GM12864 (cell line): Measurements from ENCODE around the gene C14orf180.

Experiments used
- DNase-seq: peaks from one replicate; pipeline ENCODE4 v3.0.0-alpha.2; 2011; ENCODE audit warnings: low read depth
- H3K4me3 ChIP-seq: 2 replicates; pipeline ENCODE4 v1.5.1; 2011; ENCODE audit warnings: mild to moderate bottlenecking, low read depth, low read length, control low read depth
- TF ChIP-seq, protein P1 (sequence below): IDR thresholded peaks from 2 replicates; pipeline ENCODE4 v1.5.1; 2011; ENCODE audit warnings: low read depth, mild to moderate bottlenecking, moderate library complexity, low read length, control low read depth, inconsistent platforms; ENCODE audit errors: missing control alignments

C14orf180 gene

DNA sequence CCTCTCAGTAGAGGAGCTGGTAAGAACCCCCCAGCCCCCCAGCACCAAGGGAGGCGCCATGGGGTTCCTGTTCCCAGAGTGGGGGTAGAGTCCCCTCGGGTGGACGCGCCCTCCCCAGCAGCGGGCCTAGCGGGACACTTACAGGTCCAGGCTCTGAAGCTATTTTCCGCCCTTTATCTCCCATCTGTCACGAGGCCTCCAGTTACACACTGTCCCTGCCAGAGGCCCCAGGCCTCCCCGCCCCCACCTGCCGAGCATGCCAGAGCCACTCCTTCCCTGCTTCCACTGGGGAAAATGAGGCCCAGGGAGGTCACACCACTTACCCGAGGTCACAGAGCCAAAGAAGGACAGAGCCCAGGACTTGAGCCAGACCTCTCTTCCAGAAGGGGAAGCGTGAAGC lies 3.1 kb downstream of the C14orf180 start:
- no peak for DNase-seq
- TF ChIP-seq, protein P1, sequence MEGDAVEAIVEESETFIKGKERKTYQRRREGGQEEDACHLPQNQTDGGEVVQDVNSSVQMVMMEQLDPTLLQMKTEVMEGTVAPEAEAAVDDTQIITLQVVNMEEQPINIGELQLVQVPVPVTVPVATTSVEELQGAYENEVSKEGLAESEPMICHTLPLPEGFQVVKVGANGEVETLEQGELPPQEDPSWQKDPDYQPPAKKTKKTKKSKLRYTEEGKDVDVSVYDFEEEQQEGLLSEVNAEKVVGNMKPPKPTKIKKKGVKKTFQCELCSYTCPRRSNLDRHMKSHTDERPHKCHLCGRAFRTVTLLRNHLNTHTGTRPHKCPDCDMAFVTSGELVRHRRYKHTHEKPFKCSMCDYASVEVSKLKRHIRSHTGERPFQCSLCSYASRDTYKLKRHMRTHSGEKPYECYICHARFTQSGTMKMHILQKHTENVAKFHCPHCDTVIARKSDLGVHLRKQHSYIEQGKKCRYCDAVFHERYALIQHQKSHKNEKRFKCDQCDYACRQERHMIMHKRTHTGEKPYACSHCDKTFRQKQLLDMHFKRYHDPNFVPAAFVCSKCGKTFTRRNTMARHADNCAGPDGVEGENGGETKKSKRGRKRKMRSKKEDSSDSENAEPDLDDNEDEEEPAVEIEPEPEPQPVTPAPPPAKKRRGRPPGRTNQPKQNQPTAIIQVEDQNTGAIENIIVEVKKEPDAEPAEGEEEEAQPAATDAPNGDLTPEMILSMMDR = no peak
- H3K4me3 ChIP-seq = no peak overlapping the region

DNA sequence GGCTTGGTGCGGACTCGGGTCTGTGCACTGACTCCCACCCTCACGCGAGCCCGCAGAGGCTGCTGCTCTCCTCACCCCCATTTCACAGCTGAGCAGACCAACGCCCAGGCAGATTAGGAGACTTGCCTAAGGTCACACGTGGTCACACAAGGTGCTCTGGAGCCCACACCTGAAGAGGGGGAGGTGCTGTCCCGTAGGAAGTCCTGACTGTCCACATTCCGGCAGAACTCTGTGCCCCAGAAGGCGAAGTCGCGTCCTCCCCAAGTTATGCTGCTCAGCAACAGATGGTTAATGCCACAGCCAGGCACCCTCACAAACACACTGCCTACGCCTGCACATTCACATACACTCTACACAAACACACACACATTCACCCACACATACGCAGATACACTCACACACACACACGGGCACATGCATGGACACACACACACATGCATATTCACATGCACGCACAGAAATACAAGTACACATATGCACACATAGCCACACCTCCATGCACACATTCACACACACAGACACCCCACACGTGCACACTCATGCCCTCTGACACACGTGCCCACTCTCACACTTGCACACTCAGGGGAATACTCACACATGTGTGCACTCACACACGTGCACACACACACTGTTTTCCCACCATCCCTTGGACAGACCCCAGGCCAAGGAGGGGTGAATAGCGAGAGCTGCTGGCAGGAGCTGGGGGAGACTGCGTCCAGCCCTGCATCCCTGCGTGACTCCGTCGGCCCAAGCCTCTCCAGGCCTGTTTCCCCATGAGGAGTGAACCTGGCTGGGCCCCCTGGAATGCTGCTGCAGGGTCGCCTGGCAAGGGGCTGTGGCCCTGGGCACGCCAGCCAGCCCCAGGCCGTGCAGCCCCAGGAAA lies 4.1 kb downstream of the C14orf180 start:
- TF ChIP-seq, protein P1 = no peak
- DNase-seq = no peak

DNA sequence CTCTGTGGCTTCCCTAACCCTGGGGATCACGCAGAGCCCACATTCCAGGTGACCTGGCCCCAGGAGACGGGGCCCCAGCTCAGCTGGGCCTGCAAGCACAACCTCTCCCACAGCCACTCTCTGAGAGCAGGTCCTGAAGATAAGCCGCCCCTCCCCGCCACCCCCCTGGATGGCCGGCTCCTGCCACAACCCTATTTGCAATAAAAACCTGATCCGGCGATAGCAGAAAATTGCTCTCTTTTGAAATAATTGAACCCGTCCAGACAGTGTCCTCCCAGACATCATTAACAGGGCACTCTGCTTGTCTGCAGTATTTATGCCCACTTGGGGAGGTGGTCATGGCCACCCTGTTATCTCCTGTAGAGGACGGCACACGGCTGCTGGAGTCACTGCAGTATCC lies 5.0 kb downstream of the C14orf180 start:
- no peak for DNase-seq
- no peak overlapping the region for H3K4me3 ChIP-seq
- TF ChIP-seq, protein P1 = no peak

More for the DNA sequence above, 4.1 kb downstream of the C14orf180 start:
- no peak overlapping the region for H3K4me3 ChIP-seq

DNA sequence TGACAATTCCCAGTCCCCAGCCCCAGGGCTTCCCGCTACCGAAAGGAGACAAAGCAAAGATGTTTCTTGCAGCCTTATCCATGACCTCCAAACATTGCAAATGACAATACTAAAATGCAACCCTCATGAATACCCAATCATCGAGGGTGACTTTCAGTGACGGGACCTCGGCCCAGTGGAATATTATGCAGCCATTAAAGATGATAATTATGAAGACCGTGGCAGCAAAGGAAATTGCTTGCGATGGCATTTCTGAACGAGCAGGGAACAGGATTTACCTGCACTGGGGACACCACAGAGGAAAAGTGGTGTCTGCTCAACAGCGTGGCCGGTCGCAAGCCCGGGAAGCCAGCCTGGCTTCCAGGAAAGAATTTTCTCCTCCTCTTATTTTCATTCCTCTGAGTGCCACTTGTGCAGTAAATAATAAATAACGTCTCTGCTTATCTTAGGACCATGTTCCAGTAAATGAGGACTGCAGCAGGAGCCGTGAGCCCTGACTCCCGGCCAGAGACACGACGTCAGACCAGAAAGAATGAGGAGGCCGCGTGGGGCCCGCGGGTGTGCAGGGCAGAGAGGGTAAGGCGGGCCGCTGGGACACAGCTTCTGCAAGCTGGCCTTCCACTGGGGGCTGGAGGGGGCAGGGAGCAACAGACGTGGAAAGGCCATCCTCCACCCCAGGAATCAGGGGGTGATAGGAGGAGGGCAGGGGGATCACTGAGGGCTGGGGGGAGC lies 6.6 kb downstream of the C14orf180 start:
- no peak for DNase-seq
- TF ChIP-seq, protein P1 = no peak
- no peak overlapping the region for H3K4me3 ChIP-seq

DNA sequence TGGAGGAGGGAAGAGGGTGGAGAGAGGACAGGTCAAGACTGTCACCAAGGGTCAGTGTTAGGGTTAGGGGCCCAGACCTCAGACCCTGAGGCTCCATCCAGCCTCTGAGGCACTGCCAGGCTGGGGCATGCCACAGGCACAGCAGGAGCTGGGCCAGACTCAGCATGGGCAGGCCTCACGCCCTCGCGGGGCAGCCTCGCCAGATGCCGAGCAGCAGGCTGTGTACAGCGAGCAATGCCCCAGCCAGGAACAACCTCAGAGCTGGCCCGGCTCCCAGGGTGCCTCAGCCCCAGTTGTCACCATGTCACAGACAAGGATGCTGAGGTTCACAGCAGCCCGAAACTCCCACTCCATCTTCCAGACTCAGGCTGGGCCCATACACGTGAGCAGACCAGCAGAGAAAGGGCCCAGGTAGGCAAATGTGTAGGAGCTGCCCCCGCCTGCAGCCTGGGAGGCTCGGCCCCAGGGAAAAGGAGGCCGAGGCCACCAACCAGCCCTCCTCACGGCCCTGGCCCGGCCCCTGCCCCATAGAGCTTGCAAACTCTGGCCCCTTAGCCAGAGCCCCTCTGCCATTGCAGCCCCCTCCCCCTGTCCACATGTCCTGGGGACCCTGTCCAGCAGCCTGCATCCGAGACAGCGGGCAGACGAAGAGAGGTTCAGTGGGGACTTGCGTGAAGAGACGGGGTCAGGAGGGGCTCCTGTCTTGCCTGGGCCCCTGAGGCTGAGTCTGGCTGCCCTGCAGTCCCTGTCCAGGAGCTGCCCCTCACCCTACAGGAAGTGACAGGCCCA lies 7.5 kb downstream of the C14orf180 start:
- no peak overlapping the region for H3K4me3 ChIP-seq
- no peak for DNase-seq
- TF ChIP-seq, protein P1 = no peak

DNA sequence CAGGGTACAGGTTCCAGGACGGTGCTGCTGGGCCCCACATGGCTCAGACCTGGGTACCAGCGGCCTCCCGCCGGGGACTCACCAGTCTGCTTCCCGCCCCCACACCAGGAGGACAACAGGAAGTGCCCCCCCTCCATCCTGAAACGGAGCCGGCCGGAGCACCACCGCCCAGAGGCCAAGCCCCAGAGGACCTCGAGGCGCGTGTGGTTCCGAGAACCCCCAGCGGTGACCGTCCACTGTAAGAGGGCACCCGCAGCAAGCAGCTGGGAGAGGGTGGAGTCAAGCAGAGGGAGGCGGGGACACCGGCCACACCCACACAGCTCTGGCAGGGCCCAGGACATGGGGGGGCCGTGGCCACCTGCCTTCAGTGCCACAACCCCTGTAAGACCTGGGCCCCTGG lies 8.1 kb downstream of the C14orf180 start:
- no peak for DNase-seq
- TF ChIP-seq, protein P1 = no peak
- no peak overlapping the region for H3K4me3 ChIP-seq
